Activated CD8-positive, alpha-beta memory T cell treated with anti-CD3 and anti-CD28 coated beads, Interleukin-2, amount 10 ng/mL, durations not matched to agents 7 days and 5 days (primary cell): Measurements from ENCODE around the gene KIRREL3. TPM values are rescaled to one million over a fixed set of nuclear protein-coding genes. Genes with fewer than 3 reads are reported as not detected.
A peak's percentile ranks its signal among the peaks of the same experiment; 100 is the strongest.

ENCODE experiments used
- ATAC-seq: fragments of 150-1000 bp; cut with Tn5 transposase; one replicate; pipeline ENCODE4 v1.10.0; 2021; ENCODE audit warnings: moderate library complexity
- CTCF ChIA-PET: fragments of 350-600 bp; sonication (Branson Sonifier 250); formaldehyde crosslinking; loops from one replicate; lab custom pipeline; 2021; ENCODE audit warnings: antibody characterized with exemption; lab: Charles Lee
- DNase-seq: peaks from one replicate; pipeline ENCODE4 v3.0.0-alpha.2; 2020
- H3K27ac Mint-ChIP-seq: one replicate; pipeline ENCODE4 v1.8.0; 2021; ENCODE audit warnings: mild to moderate bottlenecking, mixed read lengths
- H3K27me3 Mint-ChIP-seq: one replicate; pipeline ENCODE4 v1.8.0; 2021; ENCODE audit warnings: mixed read lengths
- H3K36me3 Mint-ChIP-seq: one replicate; pipeline ENCODE4 v1.8.0; 2021; ENCODE audit warnings: mild to moderate bottlenecking, mixed read lengths
- H3K4me1 Mint-ChIP-seq: one replicate; pipeline ENCODE4 v1.8.0; 2021; ENCODE audit warnings: mixed read lengths
- H3K4me3 Mint-ChIP-seq: one replicate; pipeline ENCODE4 v1.8.0; 2021; ENCODE audit warnings: mild to moderate bottlenecking, moderate library complexity, mixed read lengths
- H3K9me3 Mint-ChIP-seq: one replicate; pipeline ENCODE4 v1.8.0; 2022; ENCODE audit warnings: low read depth, mixed read lengths
- total RNA-seq, 2 experiments: library from RNA; stranded (reverse); gene quantifications; one replicate each; pipeline ENCODE4 v1.2.3, GENCODE V29; 2021

KIRREL3 gene
- total RNA-seq, 2 experiments from 2014 or later = not detected

GRCh38 chr11:126485021-126485792 is 515.4 kb downstream of the KIRREL3 start:
- H3K9me3 Mint-ChIP-seq = no peaks in the 10 kb centered on the region
- ATAC-seq (no peak), DNase-seq (no peak)
- no peak overlapping the region for H3K27ac Mint-ChIP-seq
- peaks cover 6% of the 10 kb centered on the region for H3K4me1 Mint-ChIP-seq
- CTCF ChIA-PET = interaction anchor here (0.7 to 2.4 kb wide), 3 partner anchors 44 to 1100 kb away, joined by 3 to 10 read pairs (median 7); no protein-coding TSS in a partner anchor
- H3K27me3 Mint-ChIP-seq = peaks cover 3% of the 10 kb centered on the region
- no peaks in the 10 kb centered on the region for H3K36me3 Mint-ChIP-seq
- no peak overlapping the region for H3K4me3 Mint-ChIP-seq

- no peak overlapping the region for H3K27ac Mint-ChIP-seq
- H3K36me3 Mint-ChIP-seq = no peaks in the 10 kb centered on the region
- peaks cover 3% of the 10 kb centered on the region for H3K27me3 Mint-ChIP-seq
- H3K4me1 Mint-ChIP-seq = peaks cover 8% of the 10 kb centered on the region
- DNase-seq (no peak), ATAC-seq (no peak)
- CTCF ChIA-PET = interaction anchor here (1.7 to 1.9 kb wide), 3 partner anchors 41 to 175 kb away, joined by 5 to 7 read pairs (median 7); no protein-coding TSS in a partner anchor
- H3K4me3 Mint-ChIP-seq = no peak overlapping the region
- no peaks in the 10 kb centered on the region for H3K9me3 Mint-ChIP-seq
These were observed 516.3 kb downstream of the KIRREL3 start for GRCh38 chr11:126484266-126484665.

GRCh38 chr11:126483621-126484195 is 516.9 kb downstream of the KIRREL3 start:
- no peak for DNase-seq
- Mint-ChIP-seq H3K4me1 (peaks cover 8% of the 10 kb centered on the region), H3K9me3 (no peaks in the 10 kb centered on the region), H3K36me3 (no peaks in the 10 kb centered on the region), H3K27ac (no peak overlapping the region), H3K27me3 (peaks cover 3% of the 10 kb centered on the region), H3K4me3 (no peak overlapping the region)
- ATAC-seq = no peak
- CTCF ChIA-PET = interaction anchor here (1.3 to 1.9 kb wide), 4 partner anchors 40 to 173 kb away, joined by 3 to 9 read pairs (median 6); no protein-coding TSS in a partner anchor

- ATAC-seq (no peak), DNase-seq (no peak)
- no peaks in the 10 kb centered on the region for H3K36me3 Mint-ChIP-seq
- H3K27ac Mint-ChIP-seq = no peak overlapping the region
- no peak overlapping the region for H3K4me3 Mint-ChIP-seq
- peaks cover 16% of the 10 kb centered on the region for H3K4me1 Mint-ChIP-seq
- peaks cover 3% of the 10 kb centered on the region for H3K27me3 Mint-ChIP-seq
- CTCF ChIA-PET = interaction anchor here (1.3 to 1.9 kb wide), 4 partner anchors 39 to 172 kb away, joined by 3 to 9 read pairs (median 6); no protein-coding TSS in a partner anchor
- no peaks in the 10 kb centered on the region for H3K9me3 Mint-ChIP-seq
These were observed 517.9 kb downstream of the KIRREL3 start for GRCh38 chr11:126482586-126483108.

GRCh38 chr11:126481303-126481680 is 519.3 kb downstream of the KIRREL3 start:
- peaks cover 24% of the 10 kb centered on the region for H3K4me1 Mint-ChIP-seq
- DNase-seq (no peak), ATAC-seq (no peak)
- CTCF ChIA-PET = interaction anchor here (0.6 to 6.5 kb wide), 31 partner anchors 8 to 563 kb away, joined by 3 to 109 read pairs (median 5); partner anchors contain the start of genes DCPS and ST3GAL4
- no peaks in the 10 kb centered on the region for H3K27me3 Mint-ChIP-seq
- no peaks in the 10 kb centered on the region for H3K9me3 Mint-ChIP-seq
- H3K4me3 Mint-ChIP-seq = no peak overlapping the region
- H3K36me3 Mint-ChIP-seq = no peaks in the 10 kb centered on the region
- no peak overlapping the region for H3K27ac Mint-ChIP-seq

- peak; percentile 76 for ATAC-seq
- DNase-seq = peak; percentile 83
- H3K9me3 Mint-ChIP-seq = no peaks in the 10 kb centered on the region
- CTCF ChIA-PET = interaction anchor here (0.6 to 6.5 kb wide), 34 partner anchors 9 to 562 kb away, joined by 3 to 109 read pairs (median 5); partner anchors contain the start of genes DCPS and ST3GAL4
- peak overlapping the region; percentile 51 for H3K4me3 Mint-ChIP-seq
- H3K27ac Mint-ChIP-seq = peak overlapping the region; percentile 70
- no peaks in the 10 kb centered on the region for H3K36me3 Mint-ChIP-seq
- H3K4me1 Mint-ChIP-seq = peaks cover 24% of the 10 kb centered on the region
- no peaks in the 10 kb centered on the region for H3K27me3 Mint-ChIP-seq
These were observed 519.9 kb downstream of the KIRREL3 start for GRCh38 chr11:126480410-126481302.

GRCh38 chr11:126480015-126480409 is 520.6 kb downstream of the KIRREL3 start:
- H3K36me3 Mint-ChIP-seq = no peaks in the 10 kb centered on the region
- H3K4me3 Mint-ChIP-seq = no peak overlapping the region
- ATAC-seq (no peak), DNase-seq (no peak)
- CTCF ChIA-PET = interaction anchor here (0.8 to 6.5 kb wide), 31 partner anchors 9 to 562 kb away, joined by 3 to 109 read pairs (median 5); partner anchors contain the start of genes DCPS and ST3GAL4
- H3K9me3 Mint-ChIP-seq = no peaks in the 10 kb centered on the region
- H3K4me1 Mint-ChIP-seq = peaks cover 24% of the 10 kb centered on the region
- H3K27me3 Mint-ChIP-seq = no peaks in the 10 kb centered on the region
- H3K27ac Mint-ChIP-seq = no peak overlapping the region

GRCh38 chr11:126479178-126479930 is 521.2 kb downstream of the KIRREL3 start:
- Mint-ChIP-seq H3K27me3 (no peaks in the 10 kb centered on the region), H3K4me3 (no peak overlapping the region), H3K36me3 (no peaks in the 10 kb centered on the region), H3K9me3 (no peaks in the 10 kb centered on the region), H3K4me1 (peaks cover 24% of the 10 kb centered on the region), H3K27ac (no peak overlapping the region)
- CTCF ChIA-PET = interaction anchor here (0.9 to 6.5 kb wide), 11 partner anchors 9 to 193 kb away, joined by 3 to 109 read pairs (median 14); partner anchors contain the start of gene ST3GAL4
- ATAC-seq (no peak), DNase-seq (no peak)

GRCh38 chr11:126478466-126478865 is 522.1 kb downstream of the KIRREL3 start:
- Mint-ChIP-seq H3K9me3 (no peaks in the 10 kb centered on the region), H3K27ac (no peak overlapping the region), H3K4me3 (no peak overlapping the region)

GRCh38 chr11:126477535-126478305 is 522.9 kb downstream of the KIRREL3 start:
- no peaks in the 10 kb centered on the region for H3K9me3 Mint-ChIP-seq
- peak overlapping the region; percentile 60 for H3K27ac Mint-ChIP-seq
- peak; percentile 70 for ATAC-seq
- peak overlapping the region; percentile 11 for H3K4me3 Mint-ChIP-seq
- H3K4me1 Mint-ChIP-seq = peaks cover 24% of the 10 kb centered on the region
- no peaks in the 10 kb centered on the region for H3K36me3 Mint-ChIP-seq
- peak; percentile 48 for DNase-seq
- CTCF ChIA-PET = interaction anchor here (1.4 to 6.5 kb wide), 2 partner anchors 35 to 167 kb away, joined by 8 to 109 read pairs; no protein-coding TSS in a partner anchor
- H3K27me3 Mint-ChIP-seq = no peaks in the 10 kb centered on the region

More at GRCh38 chr11:126478466-126478865, 522.1 kb downstream of the KIRREL3 start:
- DNase-seq (no peak), ATAC-seq (no peak)
- Mint-ChIP-seq H3K4me1 (peaks cover 24% of the 10 kb centered on the region), H3K27me3 (no peaks in the 10 kb centered on the region), H3K36me3 (no peaks in the 10 kb centered on the region)
- CTCF ChIA-PET = interaction anchor here (1.4 to 6.5 kb wide), 3 partner anchors 13 to 168 kb away, joined by 8 to 109 read pairs (median 28); no protein-coding TSS in a partner anchor

- ATAC-seq (no peak), DNase-seq (no peak)
- Mint-ChIP-seq H3K4me1 (peaks cover 24% of the 10 kb centered on the region), H3K36me3 (no peaks in the 10 kb centered on the region), H3K27me3 (no peaks in the 10 kb centered on the region), H3K27ac (no peak overlapping the region), H3K4me3 (no peak overlapping the region), H3K9me3 (no peaks in the 10 kb centered on the region)
- CTCF ChIA-PET = interaction anchor here (6.5 kb wide), 1 partner anchor 35 kb away, joined by 109 read pairs; no protein-coding TSS in a partner anchor
These were observed 523.6 kb downstream of the KIRREL3 start for GRCh38 chr11:126476977-126477376.
